Endothelial cell of umbilical vein (primary cell): ENCODE measurements around the gene ZNF888. TPM values are rescaled to one million over a fixed set of nuclear protein-coding genes. Genes with fewer than 3 reads are reported as not detected.

ENCODE experiments used
- BruUV-seq: library from RNA; stranded (reverse); fragments of 400-500 nt; replicated peaks from 2 replicates; lab custom pipeline; 2021; lab: Mats Ljungman, UMichigan
- CTCF ChIA-PET: fragments of 300-600, 350-600 bp; sonication (Branson Sonifier 250); formaldehyde crosslinking; loops from one replicate; lab custom pipeline; 2021; ENCODE audit warnings: antibody characterized with exemption, inconsistent platforms; lab: Charles Lee
- POLR2A ChIA-PET: fragments of 300-600, 350-600 bp; sonication (Branson Sonifier 250); formaldehyde crosslinking; loops from one replicate; lab custom pipeline; 2021; ENCODE audit warnings: antibody characterized with exemption, inconsistent platforms; lab: Charles Lee
- DNase-seq: peaks from one replicate; pipeline ENCODE4 v3.0.0-alpha.2; 2011; ENCODE audit warnings: low read depth, low spot score
- FAIRE-seq: peaks from 2 replicates; lab custom pipeline; 2011; peaks lifted over from hg19 to GRCh38; lab: Jason Lieb, UNC
- H2AFZ ChIP-seq: 2 replicates; pipeline ENCODE4 v1.6.0; 2012; ENCODE audit warnings: low read depth, low read length, control low read depth, inconsistent platforms
- H3K27ac ChIP-seq: 2 replicates; pipeline ENCODE4 v1.5.1; 2011; ENCODE audit warnings: low read depth, mild to moderate bottlenecking, control low read depth, low read length, moderate library complexity; ENCODE audit not compliant: insufficient read depth
- H3K27me3 ChIP-seq, 2 experiments: 2 replicates each; pipeline versions ENCODE4 v1.6.0 to v1.6.1; 2011; ENCODE audit warnings: low read length in 2 of 2, mixed read lengths in 1 of 2; ENCODE audit not compliant: control insufficient read depth in 2 of 2, insufficient read depth in 2 of 2
- H3K36me3 ChIP-seq, 2 experiments: 2 replicates in 1 of 2; 3 replicates in 1 of 2; pipeline ENCODE4 v1.5.1; 2011; ENCODE audit warnings: low read length in 2 of 2, mild to moderate bottlenecking in 1 of 2, moderate library complexity in 1 of 2; ENCODE audit not compliant: control insufficient read depth in 2 of 2, insufficient read depth in 2 of 2; ENCODE audit errors: extremely low read depth in 1 of 2
- H3K4me1 ChIP-seq: 3 replicates; pipeline ENCODE4 v1.5.1; 2011; ENCODE audit warnings: mild to moderate bottlenecking, low read length; ENCODE audit not compliant: control insufficient read depth, insufficient read depth; ENCODE audit errors: extremely low read depth
- H3K4me2 ChIP-seq: 2 replicates; pipeline ENCODE4 v1.6.1; 2011; ENCODE audit warnings: low read length, control low read depth, mixed read lengths; ENCODE audit not compliant: insufficient read depth
- H3K4me3 ChIP-seq, 3 experiments: fragments of 200-600 bp in 1 of 3; sonication (generic), shearing (Covaris generic) in 1 of 3; replicated peaks in 1 of 3; 2 replicates each; pipeline ENCODE4 v1.5.1; 2011 to 2016; ENCODE audit warnings: control low read depth in 3 of 3, low read length in 3 of 3, mild to moderate bottlenecking in 2 of 3, inconsistent platforms in 1 of 3, low read depth in 1 of 3, moderate library complexity in 1 of 3; ENCODE audit not compliant: insufficient read depth in 1 of 3
- H3K79me2 ChIP-seq: 2 replicates; pipeline ENCODE4 v1.6.0; 2012; ENCODE audit warnings: low read length, inconsistent platforms; ENCODE audit not compliant: control insufficient read depth, insufficient read depth
- H3K9ac ChIP-seq: replicated peaks from 2 replicates; pipeline ENCODE3; 2011; ENCODE audit warnings: low read length, control low read depth; ENCODE audit not compliant: insufficient read depth; ENCODE audit errors: extremely low read depth
- H3K9me1 ChIP-seq: replicated peaks from 3 replicates; pipeline ENCODE4 v1.6.0; 2011; ENCODE audit warnings: mild to moderate bottlenecking, low read length; ENCODE audit not compliant: control insufficient read depth, insufficient read depth; ENCODE audit errors: extremely low read depth
- H3K9me3 ChIP-seq: replicated peaks from 2 replicates; pipeline ENCODE4 v1.5.1; 2012; ENCODE audit warnings: low read length, inconsistent platforms; ENCODE audit not compliant: control insufficient read depth, insufficient read depth
- H4K20me1 ChIP-seq: replicated peaks from 2 replicates; pipeline ENCODE3; 2011; ENCODE audit warnings: mild to moderate bottlenecking, low read length; ENCODE audit not compliant: control insufficient read depth, insufficient read depth; ENCODE audit errors: extremely low read depth
- CTCF ChIP-seq, 2 donors: IDR thresholded peaks; 1 replicate in 1 of 2; 2 replicates in 1 of 2; pipeline ENCODE4 v1.5.1; 2011; ENCODE audit warnings: low read length in 2 of 2, mild to moderate bottlenecking in 2 of 2, moderate library complexity in 2 of 2, control low read depth in 1 of 2, inconsistent platforms in 1 of 2, low read depth in 1 of 2; ENCODE audit not compliant: insufficient read depth in 1 of 2; ENCODE audit errors: extremely low read depth in 1 of 2
- EZH2 ChIP-seq: IDR thresholded peaks from 2 replicates; pipeline ENCODE4 v1.6.1; 2012; ENCODE audit warnings: borderline replicate concordance, low read depth, mild to moderate bottlenecking, moderate library complexity, low read length, inconsistent platforms; ENCODE audit not compliant: severe bottlenecking
- FOS ChIP-seq: IDR thresholded peaks from 2 replicates; pipeline ENCODE4 v1.6.1; 2011; ENCODE audit warnings: mild to moderate bottlenecking, low read length, moderate library complexity, borderline replicate concordance; ENCODE audit not compliant: insufficient read depth
- GATA2 ChIP-seq: IDR thresholded peaks from 2 replicates; pipeline ENCODE4 v1.7.0; 2011; ENCODE audit warnings: low read depth, mild to moderate bottlenecking, moderate library complexity, mixed read lengths, low read length; ENCODE audit not compliant: insufficient read length, insufficient read depth
- JUN ChIP-seq: IDR thresholded peaks from 2 replicates; pipeline ENCODE4 v1.6.1; 2011; ENCODE audit warnings: borderline replicate concordance, low read depth; ENCODE audit not compliant: insufficient read length, insufficient read depth
- MAX ChIP-seq: IDR thresholded peaks from 2 replicates; pipeline ENCODE4 v1.6.1; 2011; ENCODE audit not compliant: insufficient read depth, insufficient read length
- MYC ChIP-seq: IDR thresholded peaks from one replicate; pipeline ENCODE4 v1.6.1; 2011; ENCODE audit warnings: mild to moderate bottlenecking, low read depth, low read length
- POLR2A ChIP-seq: IDR thresholded peaks from 2 replicates; pipeline ENCODE4 v1.6.1; 2012; ENCODE audit warnings: low read depth, mild to moderate bottlenecking, control low read depth, low read length
- POLR2AphosphoS5 ChIP-seq: IDR thresholded peaks from 2 replicates; pipeline ENCODE4 v1.6.1; 2012; ENCODE audit warnings: low read depth, mild to moderate bottlenecking, control low read depth, low read length, moderate library complexity; ENCODE audit not compliant: insufficient read depth
- dilution Hi-C: fragments of 300-500 bp; cut with MboI; formaldehyde crosslinking; loops from one replicate; pipeline ENCODE4 v1.15.0; 2019; ENCODE audit warnings: low sequenced_read_pairs; ENCODE audit not compliant: extremely low pct_ligation_motif_present
- intact Hi-C: fragments of 100-400 bp; cut with micrococcal nuclease; formaldehyde crosslinking; loops from one replicate; pipeline ENCODE4 v1.10.0; 2022
- polyA plus RNA-seq, 4 experiments: library from polyadenylated mRNA; depleted of rRNA in 3 of 4; stranded (reverse) in 3 of 4; unstranded in 1 of 4; fragments of >200 nt; gene quantifications; 2 replicates each; pipeline versions ENCODE4 v1.2.1 to v1.2.3, GENCODE V29; 2011 to 2012; ENCODE audit warnings: missing spikeins in 1 of 4
- total RNA-seq: library from RNA; stranded (reverse); gene quantifications from 2 replicates; pipeline ENCODE4 v1.2.3, GENCODE V29; 2021

ZNF888 gene
- total and polyA plus RNA-seq, 2 donors (not counting 3 experiments of a cell fraction or from before 2014, with no cell fraction given), result 0.72 to 3.9 TPM

- Histone ChIP-seq H3K27ac (no peak overlapping the region), H3K4me1 (no peaks in the 10 kb centered on the region), H3K9me3 (peaks cover 9% of the 10 kb centered on the region), H2AFZ (no peak overlapping the region), H3K4me2 (no peak overlapping the region), H3K9ac (no peak overlapping the region), H3K27me3 (no peaks in the 10 kb centered on the region), H3K79me2 (no peaks in the 10 kb centered on the region), H3K36me3 (peaks cover 2 to 10% of the 10 kb centered on the region in 2 experiments), H4K20me1 (no peaks in the 10 kb centered on the region), H3K9me1 (no peaks in the 10 kb centered on the region), H3K4me3 (no peak overlapping the region)
- no peak for TF ChIP-seq POLR2A
- TF ChIP-seq POLR2AphosphoS5, result no peak
- no peak for TF ChIP-seq FOS
- no peak for TF ChIP-seq CTCF (IDR thresholded peaks at IDR 0.05; ENCODE audit: extremely low read depth in 1 of 2, insufficient read depth in 1 of 2, low read depth in 1 of 2, low read length in 2 of 2)
- no peak for TF ChIP-seq MAX
- TF ChIP-seq EZH2, result no peak
- TF ChIP-seq MYC, result no peak
- no peak for TF ChIP-seq JUN
- no peak for TF ChIP-seq GATA2
- no peak for FAIRE-seq
- DNase-seq, result no peak
- ChIA-PET POLR2A (no interaction called here), CTCF (no interaction called here)
- intact Hi-C loops, result no loop called here
- BruUV-seq, result no TSS peak
- dilution Hi-C loops, result no loop called here
Observed at GRCh38 chr19:52948025-52948770, 25.0 kb upstream of the ZNF888 start.
